GM12878 (cell line): ENCODE measurements around the gene LSMEM2. TPM values are rescaled to one million over a fixed set of nuclear protein-coding genes. Genes with fewer than 3 reads are reported as not detected.

ENCODE experiments used
- ATF2 ChIP-seq: IDR thresholded peaks from 2 replicates; pipeline ENCODE4 v1.6.1; 2012; ENCODE audit warnings: low read length, inconsistent platforms
- BMI1 ChIP-seq: fragments of 450-650 bp; IDR thresholded peaks from 2 replicates; pipeline ENCODE4 v1.6.1; 2016; ENCODE audit warnings: mild to moderate bottlenecking, moderate library complexity, borderline replicate concordance
- CHD1 ChIP-seq: IDR thresholded peaks from 2 replicates; pipeline ENCODE4 v1.6.1; 2012; ENCODE audit warnings: low read depth, low read length, improper control_type of control experiment
- CREM ChIP-seq: IDR thresholded peaks from 2 replicates; pipeline ENCODE4 v1.6.1; 2014; ENCODE audit warnings: antibody characterized with exemption, low read depth
- EP300 ChIP-seq, 2 experiments: fragments of 150-350 bp in 1 of 2; IDR thresholded peaks; 2 replicates each; pipeline ENCODE4 v1.6.1; 2011 to 2012; ENCODE audit warnings: low read depth in 2 of 2, low read length in 2 of 2, borderline replicate concordance in 1 of 2, improper control_type of control experiment in 1 of 2, inconsistent platforms in 1 of 2; ENCODE audit not compliant: control insufficient read depth in 1 of 2
- HDAC2 ChIP-seq: fragments of 200-600 bp; sonication (generic); IDR thresholded peaks from 2 replicates; pipeline ENCODE4 v1.6.1; 2017
- IRF5 ChIP-seq: fragments of 450-650 bp; IDR thresholded peaks from 2 replicates; pipeline ENCODE4 v1.6.1; 2017; ENCODE audit warnings: borderline replicate concordance
- JUND ChIP-seq: IDR thresholded peaks from 2 replicates; pipeline ENCODE4 v1.6.1; 2012; ENCODE audit warnings: low read depth, mild to moderate bottlenecking, low read length, improper control_type of control experiment, moderate library complexity
- MEF2B ChIP-seq: fragments of 450-650 bp; IDR thresholded peaks from 2 replicates; pipeline ENCODE4 v1.6.1; 2018; ENCODE audit warnings: mild to moderate bottlenecking, moderate library complexity; ENCODE audit not compliant: partially characterized antibody, poor library complexity, severe bottlenecking
- MTA2 ChIP-seq: fragments of 450-650 bp; IDR thresholded peaks from 2 replicates; pipeline ENCODE4 v1.6.1; 2016; ENCODE audit warnings: low read depth, mild to moderate bottlenecking, moderate library complexity
- NFIC ChIP-seq: IDR thresholded peaks from 2 replicates; pipeline ENCODE4 v1.6.1; 2012; ENCODE audit warnings: low read depth, mild to moderate bottlenecking, inconsistent platforms, low read length, moderate library complexity
- NR2C1 ChIP-seq: fragments of 450-650 bp; IDR thresholded peaks from 2 replicates; pipeline ENCODE4 v1.6.1; 2017; ENCODE audit warnings: antibody characterized with exemption, mild to moderate bottlenecking, moderate library complexity
- NRF1 ChIP-seq: conservative IDR thresholded peaks from 2 replicates; pipeline ENCODE4 v1.6.1; 2011; ENCODE audit warnings: mild to moderate bottlenecking, low read depth, low read length, improper control_type of control experiment
- POLR2AphosphoS2 ChIP-seq: IDR thresholded peaks from 2 replicates; pipeline ENCODE4 v1.6.1; 2011; ENCODE audit warnings: low read depth, mild to moderate bottlenecking, low read length, improper control_type of control experiment, moderate library complexity
- RAD51 ChIP-seq: fragments of 450-650 bp; IDR thresholded peaks from 2 replicates; pipeline ENCODE4 v1.6.1; 2016; ENCODE audit warnings: moderate library complexity, mild to moderate bottlenecking, inconsistent platforms
- RELB ChIP-seq: fragments of 450-650 bp; IDR thresholded peaks from 2 replicates; pipeline ENCODE4 v1.6.1; 2017; ENCODE audit warnings: low read depth, mild to moderate bottlenecking, moderate library complexity
- SIN3A ChIP-seq: IDR thresholded peaks from 2 replicates; pipeline ENCODE4 v1.6.1; 2012; ENCODE audit warnings: low read depth, low read length, improper control_type of control experiment
- SMC3 ChIP-seq: IDR thresholded peaks from 2 replicates; pipeline ENCODE4 v1.6.1; 2011; ENCODE audit warnings: low read length, improper control_type of control experiment, borderline replicate concordance
- SRF ChIP-seq, 2 experiments: IDR thresholded peaks; 2 replicates each; pipeline ENCODE4 v1.6.1; 2011; ENCODE audit warnings: low read depth in 2 of 2, low read length in 2 of 2, mild to moderate bottlenecking in 1 of 2, moderate library complexity in 1 of 2
- TARDBP ChIP-seq: IDR thresholded peaks from 2 replicates; pipeline ENCODE4 v1.6.1; 2016; ENCODE audit warnings: borderline replicate concordance
- WRNIP1 ChIP-seq: IDR thresholded peaks from 2 replicates; pipeline ENCODE4 v1.6.1; 2011; ENCODE audit warnings: low read depth, low read length, improper control_type of control experiment, borderline replicate concordance
- ZBED1 ChIP-seq: IDR thresholded peaks from 2 replicates; pipeline ENCODE4 v1.6.1; 2016; ENCODE audit warnings: borderline replicate concordance
- ZBTB33 ChIP-seq: fragments of 450-650 bp; IDR thresholded peaks from 2 replicates; pipeline ENCODE4 v1.6.1; 2017; ENCODE audit warnings: mild to moderate bottlenecking
- ZNF24 ChIP-seq: fragments of 450-650 bp; IDR thresholded peaks from 2 replicates; pipeline ENCODE4 v1.6.1; 2017; ENCODE audit warnings: antibody characterized with exemption, mild to moderate bottlenecking
- ZZZ3 ChIP-seq: IDR thresholded peaks from 2 replicates; pipeline ENCODE4 v1.6.1; 2011; ENCODE audit warnings: low read depth; ENCODE audit not compliant: control insufficient read depth, insufficient read length
- polyA plus RNA-seq, 11 experiments: library from polyadenylated mRNA; depleted of rRNA in 4 of 11; unstranded in 6 of 11; stranded (reverse) in 5 of 11; fragments of >200 nt; fragmentation: Nextera tagmentation in 4 of 11; fragmentation: Illumina TruSeq in 1 of 11; extraction: Ambion mirVana in 4 of 11; extraction: Trizol in 1 of 11; gene quantifications; 1 replicate in 1 of 11; 2 replicates in 10 of 11; pipeline versions ENCODE4 v1.2.1 to v1.2.3, GENCODE V29; 2011 to 2016; ENCODE audit warnings: inconsistent platforms in 2 of 11, missing spikeins in 2 of 11, low read depth in 1 of 11
- total RNA-seq, 4 experiments: library from RNA; depleted of rRNA in 3 of 4; stranded (reverse); fragments of >200 nt in 3 of 4; fragmentation: Illumina TruSeq in 1 of 4; extraction: Trizol in 1 of 4; gene quantifications; 2 replicates each; pipeline versions ENCODE4 v1.2.1 to v1.2.3, GENCODE V29; 2013 to 2021

Gene LSMEM2
- total and polyA plus RNA-seq, 10 of the 15 experiments (the other 5 are each of a cell fraction or from before 2014, with no cell fraction given) = 0.17 TPM; not detected in 9

- TF ChIP-seq SRF (IDR thresholded peaks at IDR 0.05; ENCODE audit: low read depth in 2 of 2, low read length in 2 of 2) (0 out of 4 replicates have a peak, but pooled peaks have one; percentile 16 to 20), ATF2 (no peak), HDAC2 (no peak), CHD1 (no peak), RELB (no peak; the same call in 1 of the 2 replicates), MTA2 (peak; percentile 54; the same call in 1 of the 2 replicates), JUND (no peak), BMI1 (no peak), NR2C1 (no peak), POLR2AphosphoS2 (peak; percentile 81; the same call in 1 of the 2 replicates), MEF2B (peak; percentile 17), RAD51 (no peak), SIN3A (no peak; the same call in 1 of the 2 replicates), TARDBP (no peak), ZZZ3 (no peak), ZNF24 (peak; percentile 71; the same call in 1 of the 2 replicates), ZBED1 (no peak), NFIC (no peak), NRF1 (no peak), IRF5 (no peak), ZBTB33 (no peak), WRNIP1 (no peak), CREM (peak; percentile 73; the same call in 1 of the 2 replicates), SMC3 (no peak), EP300 (IDR thresholded peaks at IDR 0.05; ENCODE audit: borderline replicate concordance in 1 of 2, control insufficient read depth in 1 of 2, low read depth in 2 of 2, low read length in 2 of 2) (no peak)
Observed at GRCh38 chr3:50298836-50299637, 20.1 kb downstream of the LSMEM2 start, which contains the start of the genes HYAL3 and NAA80 (continued).
